ENCODE data around the gene ADRA2B.

The ADRA2B gene

DNA sequence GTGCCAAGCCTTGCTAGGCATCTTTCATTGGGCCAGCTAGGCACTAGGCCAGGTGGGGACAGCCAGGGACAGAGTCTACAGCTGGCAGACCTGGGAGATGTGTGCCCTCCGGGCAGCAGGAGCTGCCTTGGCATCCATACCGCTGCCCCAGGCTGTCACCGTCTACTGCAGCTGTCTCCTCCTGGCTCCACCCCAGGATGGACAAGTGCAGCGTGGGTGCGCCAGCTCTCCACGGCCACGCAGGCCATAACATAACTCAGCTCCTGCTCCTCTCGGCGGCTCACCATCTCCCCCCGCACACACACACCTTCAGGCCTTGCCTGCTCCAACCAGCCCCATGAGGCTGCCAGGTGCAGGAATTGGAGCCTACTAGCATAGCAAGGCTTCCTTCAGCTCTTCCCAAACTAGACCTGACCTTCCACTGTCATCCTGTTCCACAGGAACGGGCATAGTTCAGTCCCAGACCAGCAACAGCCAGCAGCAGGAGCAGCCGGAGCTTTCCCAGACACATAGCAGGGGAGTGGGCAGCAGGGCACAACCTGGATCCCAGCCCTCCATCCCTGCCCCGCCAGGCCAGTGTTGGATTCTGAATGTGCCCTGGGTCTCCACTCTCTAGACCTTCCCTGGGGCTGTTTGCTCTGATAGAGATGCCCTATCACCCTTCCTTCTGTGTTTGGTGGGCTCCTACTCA, 2.5 kb upstream of the ADRA2B start:
- Histone ChIP-seq H3K4me3 (replicated peaks; ENCODE audit: insufficient read depth, low read length) (no peak overlapping the region), H3K27me3 (ENCODE audit: insufficient read depth, poor library complexity, severe bottlenecking) (peaks cover 20% of the 10 kb centered on the region), H3K27ac (replicated peaks) (no peak overlapping the region)
- no peak for DNase-seq (ENCODE audit: low read depth in 1 of 2, low spot score in 1 of 2)
- TF ChIP-seq, protein P1, sequence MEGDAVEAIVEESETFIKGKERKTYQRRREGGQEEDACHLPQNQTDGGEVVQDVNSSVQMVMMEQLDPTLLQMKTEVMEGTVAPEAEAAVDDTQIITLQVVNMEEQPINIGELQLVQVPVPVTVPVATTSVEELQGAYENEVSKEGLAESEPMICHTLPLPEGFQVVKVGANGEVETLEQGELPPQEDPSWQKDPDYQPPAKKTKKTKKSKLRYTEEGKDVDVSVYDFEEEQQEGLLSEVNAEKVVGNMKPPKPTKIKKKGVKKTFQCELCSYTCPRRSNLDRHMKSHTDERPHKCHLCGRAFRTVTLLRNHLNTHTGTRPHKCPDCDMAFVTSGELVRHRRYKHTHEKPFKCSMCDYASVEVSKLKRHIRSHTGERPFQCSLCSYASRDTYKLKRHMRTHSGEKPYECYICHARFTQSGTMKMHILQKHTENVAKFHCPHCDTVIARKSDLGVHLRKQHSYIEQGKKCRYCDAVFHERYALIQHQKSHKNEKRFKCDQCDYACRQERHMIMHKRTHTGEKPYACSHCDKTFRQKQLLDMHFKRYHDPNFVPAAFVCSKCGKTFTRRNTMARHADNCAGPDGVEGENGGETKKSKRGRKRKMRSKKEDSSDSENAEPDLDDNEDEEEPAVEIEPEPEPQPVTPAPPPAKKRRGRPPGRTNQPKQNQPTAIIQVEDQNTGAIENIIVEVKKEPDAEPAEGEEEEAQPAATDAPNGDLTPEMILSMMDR (IDR thresholded peaks at IDR 0.05; ENCODE audit: insufficient read depth, low read length): no peak
- TF ChIP-seq POLR2AphosphoS5 (IDR thresholded peaks at IDR 0.05; ENCODE audit: low read depth) (no peak), SPI1 (IDR thresholded peaks at IDR 0.05; ENCODE audit: borderline replicate concordance, low read depth) (no peak), GABPA (IDR thresholded peaks at IDR 0.05; ENCODE audit: low read depth) (no peak)
- TF ChIP-seq, protein P2, sequence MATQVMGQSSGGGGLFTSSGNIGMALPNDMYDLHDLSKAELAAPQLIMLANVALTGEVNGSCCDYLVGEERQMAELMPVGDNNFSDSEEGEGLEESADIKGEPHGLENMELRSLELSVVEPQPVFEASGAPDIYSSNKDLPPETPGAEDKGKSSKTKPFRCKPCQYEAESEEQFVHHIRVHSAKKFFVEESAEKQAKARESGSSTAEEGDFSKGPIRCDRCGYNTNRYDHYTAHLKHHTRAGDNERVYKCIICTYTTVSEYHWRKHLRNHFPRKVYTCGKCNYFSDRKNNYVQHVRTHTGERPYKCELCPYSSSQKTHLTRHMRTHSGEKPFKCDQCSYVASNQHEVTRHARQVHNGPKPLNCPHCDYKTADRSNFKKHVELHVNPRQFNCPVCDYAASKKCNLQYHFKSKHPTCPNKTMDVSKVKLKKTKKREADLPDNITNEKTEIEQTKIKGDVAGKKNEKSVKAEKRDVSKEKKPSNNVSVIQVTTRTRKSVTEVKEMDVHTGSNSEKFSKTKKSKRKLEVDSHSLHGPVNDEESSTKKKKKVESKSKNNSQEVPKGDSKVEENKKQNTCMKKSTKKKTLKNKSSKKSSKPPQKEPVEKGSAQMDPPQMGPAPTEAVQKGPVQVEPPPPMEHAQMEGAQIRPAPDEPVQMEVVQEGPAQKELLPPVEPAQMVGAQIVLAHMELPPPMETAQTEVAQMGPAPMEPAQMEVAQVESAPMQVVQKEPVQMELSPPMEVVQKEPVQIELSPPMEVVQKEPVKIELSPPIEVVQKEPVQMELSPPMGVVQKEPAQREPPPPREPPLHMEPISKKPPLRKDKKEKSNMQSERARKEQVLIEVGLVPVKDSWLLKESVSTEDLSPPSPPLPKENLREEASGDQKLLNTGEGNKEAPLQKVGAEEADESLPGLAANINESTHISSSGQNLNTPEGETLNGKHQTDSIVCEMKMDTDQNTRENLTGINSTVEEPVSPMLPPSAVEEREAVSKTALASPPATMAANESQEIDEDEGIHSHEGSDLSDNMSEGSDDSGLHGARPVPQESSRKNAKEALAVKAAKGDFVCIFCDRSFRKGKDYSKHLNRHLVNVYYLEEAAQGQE (IDR thresholded peaks at IDR 0.05; ENCODE audit: insufficient replicate concordance, low read depth): no peak

DNA sequence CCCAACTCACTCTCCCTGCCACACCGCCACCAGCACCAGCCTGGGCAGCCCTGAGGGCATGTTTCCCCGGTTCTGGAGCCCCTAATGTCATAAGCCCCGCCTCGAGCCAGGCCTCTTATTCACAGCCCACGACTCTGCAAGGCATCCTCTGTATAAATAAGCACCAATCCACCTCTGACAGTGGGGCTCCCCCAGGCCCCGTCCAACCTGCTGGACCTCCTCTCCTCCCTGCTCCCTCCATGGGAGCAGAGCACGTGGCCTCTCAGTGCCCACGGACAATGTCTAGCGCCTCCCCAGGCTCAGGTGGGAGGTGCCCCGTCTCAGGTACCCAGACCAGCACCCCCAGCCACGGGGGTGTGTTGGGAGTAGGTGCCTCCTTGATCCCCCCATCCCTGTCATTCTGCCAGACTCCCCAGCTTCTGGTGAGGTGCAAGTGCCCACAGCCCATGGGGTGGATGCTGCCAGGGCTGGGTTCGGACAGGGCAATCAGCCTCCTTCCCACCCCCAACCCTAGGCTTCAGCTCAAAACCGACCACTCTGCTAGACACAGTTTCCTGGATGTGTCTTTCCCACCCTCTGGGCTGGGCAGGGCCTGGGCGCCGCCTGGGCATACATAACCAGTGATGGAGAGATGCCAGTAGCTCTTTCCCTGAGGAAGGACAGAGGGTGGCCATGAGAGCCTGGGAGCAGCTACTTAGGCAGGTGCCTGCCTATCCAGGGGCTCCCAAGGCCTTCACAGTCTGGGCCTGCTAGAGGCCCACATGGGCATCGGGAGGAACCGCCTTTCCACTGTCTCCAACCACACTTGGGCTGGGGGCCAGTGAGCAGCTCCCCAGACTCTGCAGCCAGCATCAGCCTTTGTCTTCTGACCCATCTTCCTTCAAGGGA, 1.6 kb upstream of the ADRA2B start:
- no peak for DNase-seq (ENCODE audit: low read depth in 1 of 2, low spot score in 1 of 2)
- no peak overlapping the region for H3K27ac ChIP-seq (replicated peaks)
- H3K4me3 ChIP-seq (replicated peaks; ENCODE audit: insufficient read depth, low read length): no peak overlapping the region
- TF ChIP-seq, protein P1 (IDR thresholded peaks at IDR 0.05; ENCODE audit: insufficient read depth, low read length): no peak
- TF ChIP-seq POLR2AphosphoS5 (IDR thresholded peaks at IDR 0.05; ENCODE audit: low read depth) (no peak), GABPA (IDR thresholded peaks at IDR 0.05; ENCODE audit: low read depth) (no peak), SPI1 (IDR thresholded peaks at IDR 0.05; ENCODE audit: borderline replicate concordance, low read depth) (no peak)
- TF ChIP-seq, protein P2 (IDR thresholded peaks at IDR 0.05; ENCODE audit: insufficient replicate concordance, low read depth): no peak
- peaks cover 20% of the 10 kb centered on the region for H3K27me3 ChIP-seq (ENCODE audit: insufficient read depth, poor library complexity, severe bottlenecking)

DNA sequence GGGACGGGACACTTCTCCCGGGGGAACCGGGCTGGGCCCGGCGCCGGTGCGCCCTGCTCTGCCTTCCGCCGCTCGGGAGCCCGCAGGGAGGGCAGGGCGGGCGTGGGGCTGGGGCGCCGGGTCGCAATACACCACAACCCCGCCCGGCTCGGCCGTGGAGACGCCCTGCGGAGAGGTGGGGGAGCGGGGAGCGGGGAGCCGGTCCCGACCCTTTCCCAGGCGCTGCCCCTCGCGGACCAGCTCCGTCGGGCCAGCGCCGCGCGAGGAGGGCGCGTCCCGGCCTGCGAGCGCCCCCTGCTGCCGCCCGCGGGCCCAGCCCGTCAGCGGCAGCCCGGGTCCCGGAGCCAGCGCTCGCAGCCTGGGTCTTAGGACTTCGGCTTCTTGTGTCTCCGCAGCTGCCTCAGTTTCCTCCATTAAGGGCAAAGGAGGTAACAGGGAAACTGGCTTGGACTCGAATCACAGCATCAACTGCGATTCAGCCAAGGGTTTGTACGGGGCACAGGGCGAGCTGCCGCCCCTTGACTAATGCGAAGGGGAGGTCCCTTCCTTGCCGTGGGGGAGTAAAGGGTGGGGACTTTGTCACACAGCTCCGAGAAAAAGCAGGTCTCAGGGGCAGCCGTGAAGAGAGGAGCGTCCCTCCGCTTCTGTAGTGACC, 635 bp upstream of the ADRA2B start:
- TF ChIP-seq, protein P1 (IDR thresholded peaks at IDR 0.05; ENCODE audit: insufficient read depth, low read length): peak; percentile 19
- no peak for TF ChIP-seq POLR2AphosphoS5 (IDR thresholded peaks at IDR 0.05; ENCODE audit: low read depth)
- Histone ChIP-seq H3K27ac (replicated peaks) (no peak overlapping the region), H3K27me3 (ENCODE audit: insufficient read depth, poor library complexity, severe bottlenecking) (peaks cover 20% of the 10 kb centered on the region), H3K4me3 (replicated peaks; ENCODE audit: insufficient read depth, low read length) (peak overlapping the region; percentile 28)
- DNase-seq (ENCODE audit: low read depth in 1 of 2, low spot score in 1 of 2): no peak

Measured in HL-60 (cell line).